NCI-H82 treated with DMSO at 0.1 percent for 48 hours (cell line): Measurements from ENCODE around the gene KIAA1549.
A peak's percentile ranks its signal among the peaks of the same experiment; 100 is the strongest.
"Not testable (repeated sequence)": the region's sequence is repeated elsewhere in the genome, so short reads cannot be mapped to it uniquely, and the experiment has no call there.

Source experiments
- DNase-seq: peaks from one replicate; lab custom pipeline; 2025; ENCODE audit not compliant: unreplicated experiment; lab: John Stamatoyannopoulos, UW

Gene KIAA1549

DNA sequence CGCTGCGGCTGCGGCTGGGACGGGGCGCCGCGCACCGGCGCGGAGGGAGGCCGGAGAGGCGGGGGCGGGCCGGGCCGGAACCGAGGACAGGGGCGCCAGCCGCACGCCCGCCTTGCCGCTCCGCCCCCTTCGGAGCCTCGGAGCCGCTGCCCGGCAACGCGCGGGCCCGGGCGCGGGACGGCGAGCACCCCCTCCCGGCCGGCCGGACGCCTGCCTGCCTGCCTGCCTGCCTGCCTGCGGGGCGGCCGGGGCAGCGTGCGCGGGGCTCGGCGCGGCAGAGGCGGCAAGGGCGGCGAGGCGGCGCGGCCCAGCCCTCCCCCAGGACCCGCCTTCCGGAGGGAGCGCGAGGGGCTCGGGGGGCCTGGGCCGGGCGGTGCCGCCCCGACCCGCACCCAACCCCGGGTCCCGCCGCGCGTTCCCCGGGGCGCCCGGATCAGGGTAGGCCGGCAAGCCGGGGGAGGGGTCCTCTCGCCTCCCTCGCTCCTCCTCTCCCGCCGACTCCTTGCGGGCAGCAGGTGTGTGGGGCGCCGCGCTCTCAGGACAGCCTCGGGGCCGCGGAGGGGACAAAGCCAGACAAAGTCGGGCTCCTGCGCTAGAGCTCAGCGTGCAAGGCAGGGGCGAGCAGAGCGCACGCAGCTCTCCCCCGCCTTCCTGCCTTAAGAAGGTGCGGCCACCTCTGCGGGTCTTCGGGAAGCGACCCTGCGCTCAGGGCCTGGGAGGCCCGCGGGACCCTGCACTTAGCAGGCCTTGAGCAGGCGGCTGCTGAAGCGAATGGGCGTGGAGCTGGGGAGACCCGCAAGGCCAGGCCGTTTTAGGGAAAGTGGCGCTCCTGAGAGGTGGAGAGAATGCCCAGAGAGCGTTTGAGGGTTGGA is at the start of gene KIAA1549:
Gene KIAA1549, minus strand, starts transcription at position 58 of the 872 bp plus-strand sequence. CDS start 120 bp downstream, outside the sequence.
- no peak for DNase-seq

DNA sequence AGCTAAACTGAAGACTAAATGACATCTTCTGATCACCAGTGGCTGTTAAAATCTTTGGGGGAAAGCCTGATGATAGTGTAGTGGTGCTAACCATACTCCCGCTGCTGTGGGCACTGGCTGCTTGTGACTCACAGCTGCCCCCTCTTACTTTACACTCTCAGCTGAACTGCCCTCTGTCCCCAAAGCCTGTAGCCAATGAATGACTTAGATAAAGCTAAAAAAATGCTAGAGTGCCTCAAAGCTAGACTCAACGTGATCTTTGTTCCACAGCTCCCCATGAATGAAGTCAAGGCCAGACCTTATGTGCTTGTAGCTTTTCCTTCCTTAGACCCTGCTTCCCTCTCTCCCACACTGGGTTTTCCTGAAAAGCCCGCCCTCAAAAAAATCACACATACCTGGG is 48.2 kb upstream of the KIAA1549 start:
- DNase-seq: no peak

DNA sequence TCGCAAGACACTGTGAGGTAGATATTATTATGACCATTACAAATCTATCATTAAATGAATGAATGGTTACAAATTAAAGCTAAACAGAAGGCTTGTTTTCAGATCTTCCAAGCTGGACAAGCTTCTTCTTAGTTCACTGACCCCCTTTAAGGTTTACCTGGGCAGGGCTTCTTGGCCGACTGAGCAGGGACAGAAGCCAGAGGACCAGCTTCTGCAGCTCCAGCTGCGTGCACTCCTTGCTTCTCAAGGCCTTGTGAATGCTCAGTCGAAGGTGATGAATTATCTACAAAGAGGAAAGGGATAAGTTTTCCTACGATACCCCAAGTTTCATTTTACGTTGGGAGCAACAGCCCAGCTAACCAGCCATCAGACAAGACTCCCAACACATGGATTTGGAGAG is 45.4 kb upstream of the KIAA1549 start:
- DNase-seq: no peak

DNA sequence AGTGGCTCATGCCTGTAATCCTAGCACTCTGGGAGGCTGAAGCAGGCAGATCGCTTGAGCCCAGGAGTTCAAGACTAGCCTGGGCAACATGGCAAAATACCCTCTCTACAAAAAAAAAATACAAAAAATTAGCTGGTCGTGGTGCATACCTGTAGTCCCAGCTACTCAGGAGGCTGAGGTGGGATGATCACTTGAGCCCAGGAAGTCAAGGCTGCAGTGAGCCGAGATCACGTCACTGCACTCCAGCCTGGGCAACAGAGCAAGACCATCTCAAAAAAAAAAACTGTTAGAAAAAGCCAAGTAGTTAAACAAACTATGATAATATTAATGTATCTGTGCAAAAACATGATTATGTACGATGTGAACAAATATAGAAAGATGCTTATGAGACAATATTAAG is 44.7 kb upstream of the KIAA1549 start:
- DNase-seq: not testable (repeated sequence)

DNA sequence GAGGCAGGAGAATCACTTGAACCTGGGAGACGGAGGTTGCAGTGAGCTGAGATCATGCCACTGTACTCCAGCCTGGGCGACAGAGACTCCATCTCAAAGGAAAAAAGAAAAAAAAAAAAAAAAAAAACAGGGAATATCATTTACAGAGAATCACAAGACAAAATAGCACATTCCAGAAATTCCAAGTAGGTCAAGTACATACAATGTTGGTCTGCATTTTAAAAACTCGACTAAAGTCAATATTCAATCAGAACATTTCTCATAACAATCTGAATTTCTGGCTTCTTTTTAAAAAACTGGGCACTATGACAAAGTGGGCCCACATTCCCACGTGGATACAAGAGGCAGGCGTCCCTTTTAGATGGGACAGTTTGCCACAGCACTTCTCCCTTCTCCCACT is 41.9 kb upstream of the KIAA1549 start:
- no peak for DNase-seq

DNA sequence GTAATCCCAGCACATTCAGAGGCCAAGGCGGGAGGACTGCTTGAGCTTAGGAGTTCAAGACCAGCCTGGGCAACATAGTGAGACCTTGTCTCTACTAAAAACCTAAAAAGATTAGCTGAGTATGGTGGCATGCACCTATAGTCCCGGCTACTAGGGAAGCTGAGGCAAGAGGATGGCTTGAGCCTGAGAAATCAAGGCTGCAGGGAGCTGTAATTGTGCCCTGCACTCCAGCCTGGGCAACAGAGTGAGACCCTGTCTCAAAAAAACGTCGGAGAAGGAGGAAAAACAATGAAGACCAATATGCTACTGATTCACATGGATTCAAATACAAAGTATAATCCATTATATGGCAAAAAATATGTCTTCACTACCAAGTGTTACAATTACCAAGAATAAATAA is 41.1 kb upstream of the KIAA1549 start:
- DNase-seq: no peak

DNA sequence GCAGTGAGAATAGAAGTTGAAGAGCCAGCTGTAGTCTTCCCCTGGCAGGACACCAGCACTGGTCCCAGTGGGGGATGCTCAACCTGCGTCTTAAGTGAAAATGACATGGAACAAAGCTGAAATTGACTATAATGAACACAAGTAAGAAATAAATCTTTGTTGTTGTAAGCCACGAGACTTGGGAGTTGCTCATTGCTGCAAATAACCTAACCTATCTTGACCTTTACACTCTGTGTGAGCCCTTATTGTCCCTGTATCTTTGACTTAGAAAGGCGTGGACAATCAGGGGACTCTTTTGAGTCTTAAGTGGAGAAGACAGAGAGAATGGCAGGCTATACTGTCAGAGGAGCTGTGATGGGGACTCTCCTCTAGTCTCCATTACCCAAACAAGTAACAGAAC is 37.7 kb upstream of the KIAA1549 start:
- DNase-seq: no peak

DNA sequence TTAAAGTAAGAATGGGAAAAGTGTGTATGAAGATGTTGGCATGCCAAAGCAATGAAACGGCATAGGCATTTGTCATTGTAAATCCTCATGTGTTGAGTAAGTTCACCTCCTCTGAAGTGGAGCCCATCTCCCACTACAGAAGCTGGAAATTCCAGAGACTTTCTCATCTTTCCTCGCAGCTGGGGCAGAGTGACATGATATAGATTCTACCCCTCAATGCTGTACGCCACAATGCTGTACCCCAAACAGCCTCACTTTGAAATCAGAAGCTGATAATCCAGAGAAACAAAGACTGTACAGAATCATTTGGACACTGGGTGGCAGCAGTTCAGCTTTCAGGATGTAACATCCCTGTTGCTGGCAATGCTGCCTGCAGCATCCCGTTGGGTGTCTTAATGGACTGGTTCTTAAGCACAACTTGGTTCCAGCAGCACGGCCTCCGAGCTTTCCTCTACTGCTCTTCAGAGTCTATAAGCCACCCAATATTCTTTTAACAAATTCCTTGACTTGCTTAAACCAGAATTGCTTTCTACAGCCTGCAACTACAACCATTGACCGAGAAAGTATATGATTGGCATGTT is 35.8 kb upstream of the KIAA1549 start:
- DNase-seq: peak; percentile 53

DNA sequence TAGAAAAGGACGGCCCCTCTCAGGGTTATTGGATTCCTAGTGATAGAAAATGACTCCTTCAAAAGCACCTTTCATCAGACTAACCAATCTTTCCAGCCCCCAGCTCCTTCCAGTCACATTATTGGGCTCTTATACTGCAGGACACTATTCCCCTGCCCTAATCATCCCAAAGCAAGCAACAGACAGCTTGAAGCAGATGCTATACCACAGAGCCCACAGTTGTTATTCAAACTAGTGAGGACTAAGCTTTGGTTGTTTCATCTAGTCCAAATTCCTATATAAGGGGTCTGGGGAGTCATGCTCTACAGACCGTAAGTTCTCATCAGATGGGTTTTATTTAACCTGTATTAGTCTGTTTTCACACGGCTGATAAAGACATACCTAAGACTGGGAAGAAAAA is 30.2 kb upstream of the KIAA1549 start:
- no peak for DNase-seq

DNA sequence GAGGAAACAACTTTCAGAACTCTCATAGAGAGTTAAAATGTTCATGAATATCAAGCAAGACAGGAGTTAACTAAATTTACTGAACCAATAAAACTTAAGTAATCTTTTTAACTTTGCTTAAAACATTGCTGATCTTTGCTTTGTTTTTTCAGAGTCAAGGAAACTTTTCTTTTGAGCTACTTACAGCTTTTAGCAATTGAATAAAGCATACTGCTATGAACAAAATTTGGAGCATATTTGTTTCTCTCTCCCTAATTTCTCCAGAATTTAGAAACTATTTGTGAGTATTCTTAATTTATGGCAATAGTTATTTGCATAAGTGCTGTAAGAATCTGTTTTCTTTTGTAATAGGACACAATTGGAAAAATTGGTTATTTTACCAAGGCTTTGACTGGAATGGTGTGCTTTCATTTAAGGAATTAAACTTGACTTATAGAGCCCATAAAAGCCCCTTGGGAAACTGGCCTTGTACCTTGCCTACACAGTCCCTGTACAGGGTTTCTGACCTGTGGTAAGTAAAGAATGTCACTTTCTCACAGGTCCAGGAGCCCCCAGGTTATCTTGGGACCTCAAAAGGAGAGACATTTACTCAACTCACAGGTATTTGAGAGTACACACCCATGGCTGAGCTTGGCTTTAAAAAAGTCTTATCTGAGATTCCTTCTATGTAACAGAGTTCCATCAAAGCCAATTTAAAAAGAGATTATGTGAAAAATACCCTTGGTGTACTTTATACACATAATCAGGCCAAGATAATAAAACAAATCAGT is 23.3 kb upstream of the KIAA1549 start:
- no peak for DNase-seq

DNA sequence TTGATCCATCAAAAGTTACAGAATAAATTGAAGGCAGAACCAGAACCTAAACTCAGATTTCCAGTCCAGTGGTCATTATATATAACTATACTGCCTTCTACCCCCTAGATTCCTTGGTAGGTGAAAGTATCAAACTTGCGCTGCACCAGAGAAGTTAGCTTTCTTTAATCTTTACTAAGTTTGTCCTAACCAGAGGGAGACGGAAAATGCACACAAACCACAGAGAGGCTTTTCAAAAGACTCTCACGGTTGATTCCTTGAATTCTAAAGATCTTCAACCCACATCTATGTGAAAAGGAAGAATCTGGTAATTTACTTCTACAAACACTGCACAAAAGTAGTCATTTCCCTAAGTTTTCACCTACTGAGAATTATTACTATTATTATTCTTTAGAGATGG is 18.2 kb upstream of the KIAA1549 start:
- no peak for DNase-seq

DNA sequence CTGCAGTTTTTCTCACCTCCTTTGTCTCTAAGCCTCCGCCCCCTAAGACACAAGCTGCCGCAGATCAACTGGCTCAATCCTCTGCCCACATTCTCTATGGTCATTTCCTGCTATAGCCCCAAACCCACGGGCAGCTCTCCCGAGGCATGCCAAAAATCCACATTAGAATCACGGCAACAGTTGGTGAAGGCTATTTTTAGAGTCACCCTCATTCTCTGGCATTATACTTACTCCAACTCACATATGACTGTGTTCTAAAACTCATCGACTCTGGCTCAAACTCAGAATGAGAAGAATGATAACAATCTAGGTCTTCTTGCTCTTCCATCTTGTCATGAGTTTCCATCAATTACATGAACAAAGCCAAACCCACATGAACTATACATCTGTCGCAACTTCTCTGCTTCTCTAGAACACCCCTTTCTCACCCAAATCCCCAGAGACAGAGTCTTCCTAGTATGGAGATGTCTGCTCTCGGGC is 10.9 kb upstream of the KIAA1549 start:
- DNase-seq: no peak

DNA sequence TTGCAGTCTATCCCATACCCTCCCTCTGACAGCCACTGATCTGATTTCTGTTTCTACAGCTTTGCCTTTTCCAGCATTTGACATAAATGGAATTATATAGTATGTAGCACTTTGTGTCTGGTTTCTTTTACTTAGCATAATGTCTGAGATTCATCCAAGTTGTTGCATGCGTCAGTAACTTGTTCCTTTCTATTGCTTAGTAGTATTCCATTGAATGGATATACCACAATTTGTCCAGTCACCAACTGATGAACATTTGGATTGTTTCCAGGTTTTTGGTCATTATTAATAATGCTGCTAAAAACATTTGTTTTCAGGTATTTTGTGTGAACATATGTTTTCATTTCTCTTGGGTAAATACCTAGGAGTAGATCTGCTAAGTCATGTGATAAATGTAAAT is 6.5 kb upstream of the KIAA1549 start:
- DNase-seq: no peak

DNA sequence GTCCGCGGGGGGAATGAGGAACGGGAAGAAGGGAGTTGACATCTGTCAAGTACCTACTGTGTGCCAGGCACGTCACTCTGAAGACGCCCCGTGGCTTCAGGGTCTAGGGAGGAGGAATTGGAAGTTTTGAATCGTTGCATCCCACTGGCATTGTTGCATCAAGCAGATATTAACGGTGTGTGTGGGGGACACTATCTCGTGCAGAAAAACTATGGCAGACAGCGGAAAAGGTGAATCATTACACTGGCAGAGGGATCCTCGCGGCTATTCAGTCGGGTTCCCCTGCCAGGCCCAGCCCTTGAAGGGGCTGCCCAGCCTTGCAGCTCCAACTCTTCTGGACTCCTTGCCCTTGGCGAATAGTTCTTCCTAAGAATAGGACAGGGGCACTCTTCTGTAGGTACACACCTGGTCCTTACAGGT is 1.0 kb upstream of the KIAA1549 start:
- no peak for DNase-seq

DNA sequence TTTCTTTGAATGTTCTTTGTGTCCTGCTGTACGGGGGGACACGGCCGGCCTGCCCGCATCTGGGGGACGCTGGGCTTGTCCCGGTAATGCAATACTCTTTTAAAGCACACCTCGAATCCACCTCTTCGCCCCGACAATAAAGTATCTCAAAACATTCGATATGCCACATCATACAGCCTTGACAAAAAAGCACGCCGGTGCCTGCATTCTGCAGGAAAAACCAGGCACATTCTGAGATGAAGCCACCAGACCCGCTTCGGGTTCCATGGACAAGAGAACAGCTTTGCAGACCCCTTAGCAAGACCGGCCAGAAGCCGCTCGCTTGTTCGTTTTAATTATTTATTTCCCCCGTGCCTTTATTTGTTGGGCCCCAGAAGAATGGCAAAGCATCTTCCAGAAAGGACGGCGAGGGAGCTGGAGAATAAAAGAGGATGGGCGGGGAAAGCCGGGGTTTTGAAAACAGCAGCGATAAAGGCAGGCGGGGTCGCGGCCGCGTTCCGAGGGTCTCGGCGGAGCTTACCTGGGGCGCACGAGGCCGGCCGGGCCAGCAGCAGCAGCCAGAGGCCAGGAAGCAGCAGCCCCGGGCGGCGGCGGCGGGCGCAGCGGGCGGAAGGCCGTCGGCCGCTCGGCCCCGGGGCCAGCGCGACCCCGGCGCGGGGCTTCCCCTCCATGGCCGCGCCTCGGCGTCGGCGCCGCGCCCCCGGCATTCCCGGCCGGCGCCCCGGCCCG is 462 bp downstream of the KIAA1549 start:
- DNase-seq: no peak

DNA sequence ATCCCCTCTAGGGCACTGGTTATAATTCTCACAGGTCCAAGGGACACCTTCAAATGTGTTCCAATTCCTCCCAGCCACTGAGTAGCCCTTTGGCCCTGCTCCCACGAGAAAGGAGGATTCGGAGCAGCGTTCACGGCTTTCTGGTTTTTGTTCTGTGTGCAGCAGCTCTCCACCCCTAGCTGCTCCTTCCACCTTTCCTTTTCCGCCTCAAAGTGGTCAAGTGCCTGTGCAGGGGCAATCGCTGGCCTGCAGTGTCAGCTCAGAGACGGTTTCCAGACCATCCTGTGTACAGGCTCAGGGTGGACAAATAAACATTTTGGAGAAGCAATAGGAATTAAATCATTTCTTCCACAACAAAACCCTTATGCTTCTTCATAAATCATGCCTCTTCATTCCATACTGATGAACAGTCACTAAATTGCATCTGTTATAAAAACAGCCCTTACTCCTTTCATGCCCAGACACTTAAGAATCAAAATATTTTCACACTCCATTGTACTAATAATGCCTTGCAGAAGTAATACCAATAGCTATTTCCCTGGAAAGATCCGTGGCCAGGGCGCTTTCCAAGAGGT is 1.1 kb downstream of the KIAA1549 start:
- no peak for DNase-seq

DNA sequence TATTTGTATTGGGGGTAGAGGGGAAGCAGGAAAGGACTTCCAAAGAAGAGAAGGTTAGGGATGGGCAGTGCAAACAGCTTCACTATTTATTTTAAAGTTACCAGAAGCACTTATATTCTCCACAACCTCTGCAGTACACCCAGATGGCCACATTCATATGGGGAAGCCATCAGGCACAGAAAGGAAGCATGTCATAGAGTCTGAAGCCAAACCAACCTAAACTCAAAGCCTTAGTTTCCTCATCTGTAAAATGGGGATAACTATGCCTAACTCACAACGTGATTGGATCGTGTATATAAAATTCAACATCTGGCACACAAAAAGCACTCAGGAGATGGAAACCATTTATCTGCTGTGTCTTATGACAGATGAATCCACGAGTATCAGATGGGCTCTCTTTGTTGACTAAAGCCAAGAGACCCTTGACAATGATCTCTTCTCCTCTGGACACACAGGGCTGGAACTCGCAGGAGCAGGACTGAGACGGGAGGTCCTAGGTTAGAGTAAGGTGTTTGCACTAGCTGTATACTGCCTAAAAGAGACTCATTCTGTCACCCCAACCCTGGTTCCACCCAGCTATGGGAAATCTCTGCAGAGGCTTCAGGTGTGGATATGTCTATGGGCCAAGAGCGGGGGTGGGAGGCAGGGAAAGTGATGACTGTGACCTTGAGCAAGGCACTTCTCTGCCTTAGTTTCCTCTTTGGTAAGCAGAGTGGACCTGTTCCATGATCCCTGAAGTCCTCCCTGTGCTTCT is 1.8 kb downstream of the KIAA1549 start:
- no peak for DNase-seq

DNA sequence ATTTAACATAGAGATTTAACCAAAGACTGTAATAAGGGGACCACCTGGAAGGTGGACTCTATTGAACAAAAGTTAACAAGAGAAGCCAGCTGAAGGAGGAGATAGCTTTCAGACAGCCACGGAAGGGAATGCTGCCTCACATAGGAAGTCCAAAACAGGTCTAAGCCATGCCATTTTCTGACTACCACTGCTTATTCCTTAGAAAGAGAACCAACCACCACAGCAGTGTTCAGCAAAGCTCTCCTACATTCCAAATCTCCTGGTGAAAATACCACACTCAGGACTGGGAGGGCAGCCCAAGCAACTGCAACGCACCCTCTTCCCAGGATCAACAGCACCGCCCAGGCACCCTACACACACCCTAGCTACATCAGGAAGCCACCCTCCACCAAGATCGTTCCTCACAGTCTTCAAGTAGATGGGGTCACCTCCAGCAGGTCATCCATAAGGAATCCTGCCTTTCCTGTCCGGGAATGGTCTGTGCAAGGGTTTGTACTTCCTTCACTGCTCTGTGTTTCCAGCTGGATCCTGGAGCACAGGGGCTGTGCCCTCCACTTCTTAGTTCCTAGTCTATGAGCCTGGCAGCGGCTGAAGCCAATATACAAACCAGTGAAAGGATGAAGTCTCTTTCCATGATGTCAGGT is 2.5 kb downstream of the KIAA1549 start:
- DNase-seq: no peak

DNA sequence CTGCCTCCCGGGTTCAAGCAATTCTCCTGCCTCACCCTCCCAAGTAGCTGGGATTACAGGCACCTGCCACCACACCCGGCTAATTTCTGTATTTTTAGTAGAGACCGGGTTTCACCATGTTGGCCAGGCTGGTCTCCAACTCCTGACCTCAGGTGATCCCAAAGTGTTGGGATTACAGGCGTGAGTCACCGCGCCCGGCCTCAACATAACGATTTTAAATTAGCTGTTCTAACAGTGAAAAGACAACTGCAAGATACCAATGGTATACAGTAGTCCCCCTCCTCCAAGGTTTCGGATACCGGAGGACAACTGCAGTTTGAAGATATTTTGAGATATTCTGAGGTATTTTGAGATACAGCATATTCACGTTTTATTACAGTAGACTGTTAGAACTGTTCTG is 5.0 kb downstream of the KIAA1549 start:
- DNase-seq: not testable (repeated sequence)
